Endodermal cell (in vitro differentiated cells): ENCODE data around the gene YWHAQ. TPM values are rescaled to one million over a fixed set of nuclear protein-coding genes. Genes with fewer than 3 reads are reported as not detected.
"Not testable (repeated sequence)": the region's sequence is repeated elsewhere in the genome, so short reads cannot be mapped to it uniquely, and the experiment has no call there.

ENCODE experiments used
- DNase-seq: peaks from one replicate; pipeline ENCODE4 v3.0.0-alpha.2; 2017
- H3K27ac ChIP-seq: 2 replicates; pipeline ENCODE4 v1.5.1; 2013; ENCODE audit warnings: mild to moderate bottlenecking, low read depth, low read length, moderate library complexity
- H3K27me3 ChIP-seq: 2 replicates; pipeline ENCODE4 v1.6.1; 2013; ENCODE audit warnings: mild to moderate bottlenecking, low read length, moderate library complexity; ENCODE audit not compliant: insufficient read depth, control insufficient read depth, poor library complexity, severe bottlenecking
- H3K36me3 ChIP-seq: 2 replicates; pipeline ENCODE4 v1.7.0; 2013; ENCODE audit warnings: mild to moderate bottlenecking, low read length, moderate library complexity; ENCODE audit not compliant: control insufficient read depth, insufficient read depth
- H3K4me1 ChIP-seq: one replicate; pipeline ENCODE4 v1.7.0; 2013; ENCODE audit warnings: low read length; ENCODE audit not compliant: control insufficient read depth, insufficient read depth
- H3K4me3 ChIP-seq: 2 replicates; pipeline ENCODE4 v1.5.1; 2013; ENCODE audit warnings: mild to moderate bottlenecking, low read length, moderate library complexity
- H3K9ac ChIP-seq: 2 replicates; pipeline ENCODE4 v1.6.1; 2013; ENCODE audit warnings: mild to moderate bottlenecking, low read length, moderate library complexity; ENCODE audit not compliant: poor library complexity, severe bottlenecking; ENCODE audit errors: extremely low read depth
- H3K9me3 ChIP-seq: 2 replicates; pipeline ENCODE4 v1.6.1; 2013; ENCODE audit warnings: mild to moderate bottlenecking, low read length, moderate library complexity; ENCODE audit not compliant: control insufficient read depth
- H3K27ac Mint-ChIP-seq: 2 replicates; pipeline ENCODE4 v1.8.0; 2020; ENCODE audit warnings: mixed read lengths
- H3K27me3 Mint-ChIP-seq: 2 replicates; pipeline ENCODE4 v1.8.0; 2021; ENCODE audit warnings: mild to moderate bottlenecking, mixed read lengths; ENCODE audit not compliant: insufficient read depth
- H3K36me3 Mint-ChIP-seq: 2 replicates; pipeline ENCODE4 v1.8.0; 2020; ENCODE audit warnings: low read depth, mixed read lengths
- H3K4me1 Mint-ChIP-seq: 2 replicates; pipeline ENCODE4 v1.8.0; 2020; ENCODE audit warnings: mixed read lengths
- H3K4me3 Mint-ChIP-seq: 2 replicates; pipeline ENCODE4 v1.8.0; 2020; ENCODE audit warnings: mild to moderate bottlenecking, moderate library complexity, mixed read lengths
- H3K9me3 Mint-ChIP-seq: 2 replicates; pipeline ENCODE4 v1.8.0; 2020; ENCODE audit warnings: mild to moderate bottlenecking, mixed read lengths
- WGBS, 2 experiments: methylation state at CpG; one replicate each; pipeline versions ENCODE4 v1.1.5 to v1.1.7; 2013; ENCODE audit warnings: missing lambda C conversion rate in 2 of 2, mixed read lengths in 1 of 2; ENCODE audit not compliant: insufficient coverage in 1 of 2, insufficient read length in 1 of 2; 5-methylcytosine and 5-hydroxymethylcytosine counted together
- total RNA-seq, 2 donors: library from RNA; stranded (reverse); fragmentation: NEBNext Ultra II Directional in 1 of 2; extraction: Animal tissue kit (Norgen Biotek cat#: 25700) in 1 of 2; gene quantifications; 2 replicates in 1 of 2; 3 replicates in 1 of 2; pipeline ENCODE4 v1.2.1, GENCODE V29; 2021
- TF ChIP-seq, protein P1 (sequence below): fragments of 200-600 bp; sonication (generic); conservative IDR thresholded peaks from 2 replicates; pipeline ENCODE4 v1.5.0; 2021; ENCODE audit warnings: antibody characterized with exemption, mild to moderate bottlenecking

The YWHAQ gene
- total RNA-seq, 2 donors from 2014 or later, result 357 to 374 TPM

DNA sequence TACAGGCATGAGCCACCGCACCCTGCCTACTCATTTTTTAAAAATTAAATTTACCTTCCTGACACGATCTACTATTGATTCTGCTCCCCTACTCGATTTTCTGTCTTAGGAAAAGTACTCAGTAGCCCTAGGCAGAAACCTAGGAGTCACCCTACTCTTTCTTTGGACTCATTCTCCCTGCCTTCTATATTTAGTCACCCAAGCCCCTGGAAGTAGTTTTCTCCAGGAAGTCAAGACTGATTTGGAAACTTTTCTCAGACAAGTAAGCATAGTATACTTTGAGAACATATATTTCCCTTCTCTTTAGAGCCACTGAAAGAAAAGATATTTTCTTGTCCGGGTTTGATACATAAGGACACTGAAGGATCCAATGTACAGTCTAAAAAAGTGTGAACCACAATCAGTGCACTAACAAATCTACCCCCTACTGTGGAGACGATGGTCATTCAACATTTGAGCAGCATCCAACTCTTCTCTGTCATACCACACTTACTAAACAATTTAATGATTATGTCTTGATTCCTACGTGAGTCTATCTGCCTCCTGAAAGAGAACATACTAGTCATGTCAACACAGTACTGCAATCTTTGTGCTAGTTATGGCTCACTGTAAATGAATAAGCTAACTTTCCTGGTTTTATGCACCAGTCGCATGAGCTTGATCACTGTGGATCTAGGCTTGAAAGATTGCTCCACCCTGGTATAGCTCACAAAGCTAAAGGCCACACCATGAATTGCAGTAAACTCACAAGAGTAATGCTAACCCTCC lies 19.8 kb downstream of the YWHAQ start:
- no peak overlapping the region for H3K27ac Mint-ChIP-seq
- peak overlapping the region; percentile 25 for H3K27ac ChIP-seq
- no peaks in the 10 kb centered on the region for H3K9me3 ChIP-seq
- no peaks in the 10 kb centered on the region for H3K27me3 Mint-ChIP-seq
- no peaks in the 10 kb centered on the region for H3K4me1 ChIP-seq
- DNase-seq, result no peak
- peaks cover 21% of the 10 kb centered on the region for H3K36me3 Mint-ChIP-seq
- H3K4me1 Mint-ChIP-seq, result peaks cover 37% of the 10 kb centered on the region
- H3K9me3 Mint-ChIP-seq, result no peaks in the 10 kb centered on the region
- WGBS, 2 experiments, result 93 to 98% methylated on average over 7 of the region's 7 CpGs
- TF ChIP-seq, protein P1, sequence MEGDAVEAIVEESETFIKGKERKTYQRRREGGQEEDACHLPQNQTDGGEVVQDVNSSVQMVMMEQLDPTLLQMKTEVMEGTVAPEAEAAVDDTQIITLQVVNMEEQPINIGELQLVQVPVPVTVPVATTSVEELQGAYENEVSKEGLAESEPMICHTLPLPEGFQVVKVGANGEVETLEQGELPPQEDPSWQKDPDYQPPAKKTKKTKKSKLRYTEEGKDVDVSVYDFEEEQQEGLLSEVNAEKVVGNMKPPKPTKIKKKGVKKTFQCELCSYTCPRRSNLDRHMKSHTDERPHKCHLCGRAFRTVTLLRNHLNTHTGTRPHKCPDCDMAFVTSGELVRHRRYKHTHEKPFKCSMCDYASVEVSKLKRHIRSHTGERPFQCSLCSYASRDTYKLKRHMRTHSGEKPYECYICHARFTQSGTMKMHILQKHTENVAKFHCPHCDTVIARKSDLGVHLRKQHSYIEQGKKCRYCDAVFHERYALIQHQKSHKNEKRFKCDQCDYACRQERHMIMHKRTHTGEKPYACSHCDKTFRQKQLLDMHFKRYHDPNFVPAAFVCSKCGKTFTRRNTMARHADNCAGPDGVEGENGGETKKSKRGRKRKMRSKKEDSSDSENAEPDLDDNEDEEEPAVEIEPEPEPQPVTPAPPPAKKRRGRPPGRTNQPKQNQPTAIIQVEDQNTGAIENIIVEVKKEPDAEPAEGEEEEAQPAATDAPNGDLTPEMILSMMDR, result no peak
- no peaks in the 10 kb centered on the region for H3K27me3 ChIP-seq
- no peak overlapping the region for H3K9ac ChIP-seq
- H3K4me3 ChIP-seq, result no peak overlapping the region
- H3K36me3 ChIP-seq, result peaks cover 46% of the 10 kb centered on the region
- no peak overlapping the region for H3K4me3 Mint-ChIP-seq

DNA sequence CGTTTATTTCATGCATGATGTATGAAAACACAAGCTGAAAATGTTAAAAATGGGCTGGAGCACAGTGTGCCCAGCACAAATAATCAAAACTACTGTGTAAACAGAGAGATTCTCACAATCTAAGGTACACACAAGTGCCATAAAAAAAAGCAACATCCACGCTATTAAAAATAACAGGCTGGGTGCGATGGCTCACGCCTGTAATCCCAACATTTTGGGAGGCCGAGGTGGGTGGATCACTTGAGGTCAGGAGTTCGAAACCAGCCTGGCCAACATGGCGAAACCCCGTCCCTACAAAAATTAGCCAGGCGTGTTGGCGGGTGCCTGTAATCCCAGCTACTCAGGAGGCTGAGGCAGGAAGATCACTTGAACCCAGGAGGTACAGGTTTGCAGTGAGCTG lies 22.3 kb downstream of the YWHAQ start:
- peaks cover 46% of the 10 kb centered on the region for H3K36me3 ChIP-seq
- peak overlapping the region; percentile 50 for H3K27ac Mint-ChIP-seq
- not testable (repeated sequence) for H3K9me3 Mint-ChIP-seq, H3K27me3 ChIP-seq, DNase-seq, H3K9ac ChIP-seq, H3K4me1 ChIP-seq, H3K27me3 Mint-ChIP-seq, H3K9me3 ChIP-seq, H3K27ac ChIP-seq, H3K4me3 ChIP-seq, H3K4me3 Mint-ChIP-seq
- peaks cover 18% of the 10 kb centered on the region for H3K4me1 Mint-ChIP-seq
- 92 to 95% methylated on average over 9 to 10 of the region's 10 CpGs for WGBS, 2 experiments
- H3K36me3 Mint-ChIP-seq, result peaks cover 40% of the 10 kb centered on the region

DNA sequence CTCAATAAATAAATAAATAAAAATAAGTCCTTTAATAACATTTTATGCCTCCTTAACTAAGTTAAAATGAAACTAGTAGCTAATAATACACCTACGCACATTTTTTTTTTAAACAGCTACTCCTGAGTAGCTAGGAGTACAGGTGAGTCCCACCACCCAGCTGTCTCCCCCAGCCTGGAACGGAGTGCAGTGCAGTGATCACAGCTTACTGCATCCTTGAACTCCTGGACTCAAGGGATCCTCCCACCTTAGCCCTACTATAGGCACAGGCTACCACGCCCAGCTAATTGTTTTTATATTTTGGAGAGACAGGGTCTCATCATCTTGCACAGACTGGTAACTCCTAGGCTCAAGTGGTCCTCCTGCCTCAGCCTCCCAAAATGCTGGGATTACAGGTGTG lies 28.4 kb downstream of the YWHAQ start:
- H3K4me3 ChIP-seq, result no peak overlapping the region
- H3K9ac ChIP-seq, result no peak overlapping the region
- DNase-seq, result no peak
- H3K27ac ChIP-seq, result no peak overlapping the region
- H3K36me3 ChIP-seq, result peaks cover 62% of the 10 kb centered on the region
- no peaks in the 10 kb centered on the region for H3K4me1 Mint-ChIP-seq
- peaks cover 43% of the 10 kb centered on the region for H3K9me3 ChIP-seq
- H3K36me3 Mint-ChIP-seq, result peaks cover 77% of the 10 kb centered on the region
- no peaks in the 10 kb centered on the region for H3K27me3 ChIP-seq
- TF ChIP-seq, protein P1, result no peak
- H3K4me3 Mint-ChIP-seq, result no peak overlapping the region
- H3K27ac Mint-ChIP-seq, result no peak overlapping the region
- peaks cover 39% of the 10 kb centered on the region for H3K9me3 Mint-ChIP-seq
- 93% methylated on average over 3 of the region's 3 CpGs; no CpG with 5 or more reads in 1 of the 2 experiments for WGBS, 2 experiments
- H3K4me1 ChIP-seq, result no peaks in the 10 kb centered on the region
- no peaks in the 10 kb centered on the region for H3K27me3 Mint-ChIP-seq
